Brain pericyte (primary cell): ENCODE data around the gene ZC3H18.

Source experiments
- DNase-seq: peaks from one replicate; pipeline ENCODE4 v3.0.0-alpha.2; 2012; ENCODE audit warnings: low read depth, low spot score

The ZC3H18 gene

DNA sequence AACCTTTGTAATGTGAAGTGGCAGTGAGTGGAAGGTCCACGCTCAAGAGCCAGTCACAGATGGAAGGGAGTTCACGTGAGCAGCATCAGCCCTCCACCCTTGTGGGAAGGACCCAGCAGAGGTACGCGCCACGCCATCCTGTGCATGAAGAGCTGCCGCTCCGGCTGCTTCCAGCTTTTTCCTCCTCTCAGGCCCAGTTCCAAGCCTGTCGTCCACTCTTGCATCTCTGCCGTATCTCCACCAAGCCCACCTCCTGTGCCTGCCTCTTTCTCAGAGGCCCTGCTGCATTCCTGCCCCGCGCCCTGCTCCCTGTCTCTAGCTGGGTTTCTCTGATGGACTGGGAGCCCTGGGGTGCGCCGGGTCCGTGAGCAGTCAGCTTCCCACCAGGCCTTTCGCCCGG is 10.2 kb downstream of the ZC3H18 start:
- DNase-seq = no peak

DNA sequence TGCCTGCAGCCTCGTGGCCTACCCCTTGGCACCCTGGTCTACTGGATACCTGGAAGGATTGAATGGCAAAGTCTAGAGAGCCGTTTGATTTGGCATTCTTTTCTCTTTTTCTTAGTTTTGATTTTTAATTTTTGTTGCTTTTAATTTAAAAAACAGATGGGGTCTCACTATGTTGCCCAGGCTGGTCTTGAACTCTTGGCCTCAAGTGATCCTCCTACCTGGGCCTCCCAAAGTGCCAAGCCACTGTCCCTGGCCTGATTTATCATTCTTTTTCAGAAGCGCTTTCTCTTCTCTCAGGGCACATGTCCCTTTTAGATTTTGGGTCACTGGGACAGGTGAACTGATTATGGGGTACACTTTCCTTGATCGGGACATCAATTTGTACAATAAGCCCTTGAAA is 10.8 kb downstream of the ZC3H18 start:
- DNase-seq = no peak

DNA sequence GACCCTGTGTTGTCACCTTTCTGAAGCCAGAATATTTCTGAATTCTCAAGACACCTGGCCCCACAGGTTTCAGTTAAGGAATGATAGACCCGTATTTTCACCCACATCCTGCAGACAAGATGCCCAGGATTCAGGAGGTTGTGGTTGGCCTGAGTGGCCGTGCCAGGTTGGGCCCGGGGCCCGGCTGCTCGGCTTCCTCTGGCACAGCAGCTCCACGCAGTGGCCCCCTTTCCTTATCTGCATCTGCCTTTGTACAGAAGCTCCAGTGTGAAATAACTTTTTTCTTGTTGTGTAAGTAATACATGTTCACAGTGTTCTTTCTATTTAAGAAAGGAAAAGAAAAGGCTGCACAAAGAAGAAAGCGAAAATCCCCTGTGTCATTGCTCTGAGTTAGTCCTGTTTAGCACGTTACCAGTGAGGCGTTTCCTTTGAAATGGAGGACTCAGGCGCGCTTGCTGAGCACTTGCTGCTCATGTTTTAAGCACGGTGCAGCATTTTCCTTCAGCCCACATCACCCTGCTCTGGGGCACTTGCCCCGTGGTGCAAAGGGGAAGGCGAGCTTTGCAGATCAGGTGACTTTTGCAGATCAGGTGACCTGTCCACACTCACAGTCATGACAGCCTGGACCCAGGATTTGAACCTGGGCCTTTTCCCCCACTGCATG is 12.8 kb downstream of the ZC3H18 start:
- no peak for DNase-seq

GRCh38 chr16:88584676-88585075 is 14.5 kb downstream of the ZC3H18 start:
- DNase-seq = no peak

- DNase-seq = no peak
Observed at GRCh38 chr16:88585269-88585668, 15.1 kb downstream of the ZC3H18 start.

- DNase-seq = no peak
Observed at GRCh38 chr16:88585927-88586581, 15.9 kb downstream of the ZC3H18 start.

DNA sequence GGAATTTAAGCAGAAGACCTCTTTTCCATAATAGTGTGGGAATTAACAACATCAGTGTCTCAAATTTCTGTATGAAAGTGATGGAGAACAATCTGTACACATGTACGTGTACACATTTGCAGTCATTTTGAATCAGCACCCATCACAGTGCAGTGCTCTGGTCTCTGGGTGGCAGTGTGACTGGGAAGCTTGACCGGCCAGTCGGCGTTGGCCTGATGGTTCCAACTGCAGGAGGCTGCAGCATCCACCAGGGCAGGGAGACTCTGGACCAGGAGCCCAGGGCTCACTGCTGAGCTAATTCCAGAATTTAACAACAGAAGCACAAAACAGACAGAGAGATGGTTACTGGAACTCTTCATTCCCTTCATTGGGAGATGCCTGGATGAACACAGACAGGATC is 17.9 kb downstream of the ZC3H18 start:
- DNase-seq = no peak

DNA sequence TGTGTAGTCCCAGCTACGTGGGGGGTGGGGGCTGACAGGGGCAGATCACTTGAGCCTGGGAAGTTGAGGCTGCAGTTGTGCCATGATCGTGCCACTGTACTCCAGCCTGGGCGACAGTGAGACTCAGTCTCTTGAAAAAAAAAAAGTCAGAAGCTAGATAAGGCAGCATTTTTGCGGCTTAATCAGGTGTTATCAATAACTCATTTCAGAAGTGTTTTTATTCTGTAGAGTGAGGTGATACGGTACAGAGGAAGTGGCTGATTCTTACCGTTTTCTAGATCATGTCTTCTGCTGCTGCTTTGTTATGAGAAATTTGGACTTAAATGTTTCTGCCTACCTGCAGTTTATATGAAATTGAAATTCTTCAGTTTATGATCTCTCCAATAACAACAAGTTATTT is 18.6 kb downstream of the ZC3H18 start:
- no peak for DNase-seq

GRCh38 chr16:88589441-88589840 is 19.2 kb downstream of the ZC3H18 start:
- no peak for DNase-seq

GRCh38 chr16:88591577-88592021 is 21.4 kb downstream of the ZC3H18 start:
- DNase-seq = no peak

DNA sequence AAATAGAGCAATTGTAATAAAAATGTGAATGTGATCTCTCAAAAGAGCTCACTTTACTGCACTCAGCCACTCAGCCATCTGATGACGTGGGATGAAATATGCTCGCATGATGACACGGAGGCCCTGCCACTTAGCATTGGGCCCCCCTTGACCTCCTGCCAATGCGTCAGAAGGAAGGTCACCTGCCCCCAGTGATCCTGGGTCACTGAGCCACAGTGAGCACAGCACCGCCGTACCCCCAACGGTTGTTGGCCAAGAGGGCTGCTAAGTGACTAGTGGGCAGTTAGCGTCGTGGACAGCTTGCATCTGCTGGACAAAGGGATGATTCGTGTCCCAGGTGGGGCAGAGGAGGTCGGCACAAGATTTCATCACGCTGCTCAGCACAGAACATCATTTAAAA is 22.9 kb downstream of the ZC3H18 start:
- DNase-seq = no peak

DNA sequence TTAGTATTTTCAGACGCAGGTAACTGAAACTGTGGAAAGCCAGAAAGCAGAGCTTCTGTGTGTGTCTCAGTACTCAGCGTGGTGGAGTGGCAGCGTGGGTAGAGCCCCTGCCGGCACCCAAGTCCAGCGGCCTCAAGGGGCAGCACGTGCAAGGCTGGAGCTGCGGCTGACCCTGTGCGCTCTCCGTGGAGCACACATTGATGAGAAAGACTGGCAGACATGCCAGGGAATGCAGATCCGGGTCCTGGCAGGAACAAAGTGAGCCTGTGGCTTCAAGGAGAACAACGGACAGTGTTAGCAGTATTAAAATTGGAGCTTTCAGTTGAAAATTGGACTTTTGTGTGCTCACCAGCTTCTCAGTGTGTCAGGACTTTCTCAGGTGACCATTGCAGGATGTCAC is 23.3 kb downstream of the ZC3H18 start:
- DNase-seq = no peak

DNA sequence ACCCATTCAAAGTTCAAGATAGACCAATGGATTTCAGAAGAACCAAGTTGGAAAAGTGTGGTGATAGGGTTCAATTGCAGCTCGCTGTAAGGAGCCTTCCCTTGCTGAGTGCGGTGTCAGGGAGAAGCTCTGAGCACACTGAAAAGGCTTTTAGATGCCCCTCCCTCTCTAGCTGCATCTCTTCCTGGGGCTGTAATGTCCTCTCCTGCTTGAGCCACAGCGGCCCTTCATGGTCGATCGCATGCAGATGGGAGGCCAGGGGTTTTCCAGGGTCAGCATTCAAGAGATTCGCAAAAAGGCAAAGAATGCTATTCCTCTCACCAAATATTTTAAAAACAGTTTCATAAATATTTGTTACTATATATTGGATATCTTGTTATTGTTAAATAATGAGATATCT is 23.7 kb downstream of the ZC3H18 start:
- DNase-seq = no peak

DNA sequence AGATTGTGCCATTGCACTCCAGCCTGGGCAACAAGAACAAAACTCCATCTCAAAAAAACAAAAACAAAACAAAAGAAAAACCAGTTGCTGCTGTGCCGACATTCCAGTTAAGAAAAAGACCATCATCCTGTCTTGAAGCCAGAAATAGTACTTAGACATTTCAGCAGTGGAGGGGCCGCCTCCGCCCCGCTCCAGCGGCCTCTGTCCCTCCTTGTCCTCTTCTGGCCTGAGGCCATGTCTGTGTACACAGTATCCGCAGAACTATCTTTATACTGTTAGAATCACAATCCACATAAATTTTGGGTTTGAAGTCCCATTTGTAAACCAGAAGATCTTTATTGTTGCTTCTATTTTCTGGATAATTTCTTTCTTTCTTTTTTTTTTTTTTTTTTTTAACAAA is 24.9 kb downstream of the ZC3H18 start:
- DNase-seq = no peak

- no peak for DNase-seq
Observed at GRCh38 chr16:88595921-88596320, 25.7 kb downstream of the ZC3H18 start.

DNA sequence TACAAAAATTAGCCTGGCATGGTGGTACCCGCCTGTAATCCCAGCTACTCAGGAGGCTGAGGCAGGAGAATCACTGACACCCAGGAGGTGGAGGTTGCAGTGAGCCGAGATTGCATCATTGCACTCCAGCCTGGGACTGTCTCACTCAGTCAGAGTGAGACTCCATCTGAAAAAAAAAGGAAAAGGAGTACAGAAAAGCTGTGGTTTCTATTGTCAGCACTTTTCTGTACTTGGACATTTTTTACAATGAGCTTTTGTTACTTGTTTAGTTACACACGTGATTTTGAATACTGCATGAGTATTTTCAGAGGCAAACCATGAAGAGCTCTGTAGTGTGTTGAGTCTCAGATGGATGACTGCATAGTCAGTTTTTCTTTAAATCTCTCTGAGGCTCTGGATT is 26.3 kb downstream of the ZC3H18 start:
- DNase-seq = no peak

- no peak for DNase-seq
Observed at GRCh38 chr16:88597856-88598491, 27.8 kb downstream of the ZC3H18 start.

- DNase-seq = no peak
Observed at GRCh38 chr16:88599092-88599733, 29.0 kb downstream of the ZC3H18 start.

GRCh38 chr16:88599825-88600538 is 29.8 kb downstream of the ZC3H18 start:
- no peak for DNase-seq

GRCh38 chr16:88600539-88600896 is 30.3 kb downstream of the ZC3H18 start:
- no peak for DNase-seq

DNA sequence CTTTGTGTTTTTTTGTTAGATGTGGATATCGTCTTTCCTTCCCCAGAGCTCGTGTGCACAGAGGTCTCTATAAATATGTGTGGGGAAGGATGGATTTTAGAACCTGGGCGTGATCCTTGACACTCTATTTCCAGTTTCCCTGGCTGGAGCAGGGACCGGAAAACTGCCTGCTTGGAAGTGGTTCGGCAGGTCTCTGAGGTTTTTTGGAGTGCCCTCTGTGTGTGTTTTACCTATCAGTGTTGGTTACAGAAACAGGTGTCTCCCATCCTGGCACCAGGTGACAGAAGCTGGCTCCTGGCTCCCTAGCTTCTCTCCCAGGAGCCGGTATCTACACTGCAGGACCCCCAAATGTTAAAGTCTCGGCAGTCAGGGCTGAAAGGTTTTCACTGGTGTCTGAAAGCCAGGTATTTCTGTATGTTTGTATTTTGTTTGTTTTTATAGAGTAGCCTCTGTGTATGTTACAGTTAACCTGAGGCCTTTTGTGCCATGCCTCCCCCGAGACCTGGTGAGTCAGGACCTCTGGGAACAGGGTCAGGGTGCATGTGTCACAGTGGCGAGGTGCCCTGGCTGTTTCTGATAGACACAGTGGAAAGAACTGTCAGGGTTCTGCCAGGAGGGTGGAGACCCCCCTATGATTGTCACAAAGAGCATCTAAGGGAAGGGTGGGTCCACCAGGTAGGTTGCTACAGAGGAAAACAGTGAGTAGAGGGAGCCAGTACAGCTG is 31.3 kb downstream of the ZC3H18 start:
- DNase-seq = no peak
